ENCODE measurements around the gene TBCD. TPM values are rescaled to one million over a fixed set of nuclear protein-coding genes. Genes with fewer than 3 reads are reported as not detected.

TBCD gene
- total RNA-seq, 1 experiment from 2014 or later, result 29.6 TPM

DNA sequence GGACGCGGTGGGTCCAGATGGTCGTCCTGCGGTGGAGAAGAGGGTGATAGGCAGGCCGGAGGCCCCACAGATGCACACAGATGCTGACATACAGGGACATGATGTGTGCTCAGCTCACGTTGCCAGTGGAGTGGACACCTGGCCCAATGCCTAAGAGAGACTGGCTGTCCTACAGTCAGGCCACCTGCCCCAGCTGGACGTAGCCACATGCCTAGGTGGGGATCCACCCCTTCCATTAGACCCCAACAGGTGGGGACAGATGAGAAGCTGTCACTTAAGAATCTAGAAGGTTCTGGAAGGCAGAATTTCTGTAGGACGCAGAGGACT is 205.6 kb downstream of the TBCD start:
- no peak overlapping the region for H2AFZ ChIP-seq (ENCODE audit: low read length)
- no peak for ATAC-seq
- H3K79me2 ChIP-seq (ENCODE audit: low read length), result no peaks in the 10 kb centered on the region
- no peak overlapping the region for H3K9ac ChIP-seq (ENCODE audit: low read length)
- no peak overlapping the region for H3K27ac ChIP-seq (ENCODE audit: low read length)
- H3K4me2 ChIP-seq (ENCODE audit: low read length), result no peak overlapping the region
- no peaks in the 10 kb centered on the region for H3K9me2 ChIP-seq (replicated peaks; ENCODE audit: low read length)
- H3K36me3 ChIP-seq (ENCODE audit: low read depth, low read length), result no peaks in the 10 kb centered on the region
- ChIA-PET POLR2A (ENCODE audit: unreplicated experiment) (no interaction called here), CTCF (no interaction called here)
- H4K20me1 ChIP-seq (ENCODE audit: low read length), result no peaks in the 10 kb centered on the region
- H3K4me1 ChIP-seq (ENCODE audit: insufficient read depth, low read length), result peaks cover 5% of the 10 kb centered on the region; the same call in 1 of the 2 replicates
- no peaks in the 10 kb centered on the region for H3F3A ChIP-seq (ENCODE audit: low read length, unreplicated experiment)
- intact Hi-C loops (cut with micrococcal nuclease), result no loop called here
- H3K9me3 ChIP-seq (ENCODE audit: low read length), result no peaks in the 10 kb centered on the region
- no TSS peak for BruUV-seq (replicated peaks)
- DNase-seq, result no peak
- H3K4me3 ChIP-seq (ENCODE audit: low read length), result no peak overlapping the region
- no peak for TF ChIP-seq EZH2phosphoT487 (IDR thresholded peaks at IDR 0.05; ENCODE audit: borderline replicate concordance, low read length)
- TF ChIP-seq, protein P1, sequence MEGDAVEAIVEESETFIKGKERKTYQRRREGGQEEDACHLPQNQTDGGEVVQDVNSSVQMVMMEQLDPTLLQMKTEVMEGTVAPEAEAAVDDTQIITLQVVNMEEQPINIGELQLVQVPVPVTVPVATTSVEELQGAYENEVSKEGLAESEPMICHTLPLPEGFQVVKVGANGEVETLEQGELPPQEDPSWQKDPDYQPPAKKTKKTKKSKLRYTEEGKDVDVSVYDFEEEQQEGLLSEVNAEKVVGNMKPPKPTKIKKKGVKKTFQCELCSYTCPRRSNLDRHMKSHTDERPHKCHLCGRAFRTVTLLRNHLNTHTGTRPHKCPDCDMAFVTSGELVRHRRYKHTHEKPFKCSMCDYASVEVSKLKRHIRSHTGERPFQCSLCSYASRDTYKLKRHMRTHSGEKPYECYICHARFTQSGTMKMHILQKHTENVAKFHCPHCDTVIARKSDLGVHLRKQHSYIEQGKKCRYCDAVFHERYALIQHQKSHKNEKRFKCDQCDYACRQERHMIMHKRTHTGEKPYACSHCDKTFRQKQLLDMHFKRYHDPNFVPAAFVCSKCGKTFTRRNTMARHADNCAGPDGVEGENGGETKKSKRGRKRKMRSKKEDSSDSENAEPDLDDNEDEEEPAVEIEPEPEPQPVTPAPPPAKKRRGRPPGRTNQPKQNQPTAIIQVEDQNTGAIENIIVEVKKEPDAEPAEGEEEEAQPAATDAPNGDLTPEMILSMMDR (conservative IDR thresholded peaks at IDR 0.05; ENCODE audit: low read depth, low read length), result no peak
- TF ChIP-seq EZH2 (IDR thresholded peaks at IDR 0.05; ENCODE audit: low read length, unreplicated experiment), result no peak
- H3K27me3 ChIP-seq (ENCODE audit: low read length), result no peaks in the 10 kb centered on the region

DNA sequence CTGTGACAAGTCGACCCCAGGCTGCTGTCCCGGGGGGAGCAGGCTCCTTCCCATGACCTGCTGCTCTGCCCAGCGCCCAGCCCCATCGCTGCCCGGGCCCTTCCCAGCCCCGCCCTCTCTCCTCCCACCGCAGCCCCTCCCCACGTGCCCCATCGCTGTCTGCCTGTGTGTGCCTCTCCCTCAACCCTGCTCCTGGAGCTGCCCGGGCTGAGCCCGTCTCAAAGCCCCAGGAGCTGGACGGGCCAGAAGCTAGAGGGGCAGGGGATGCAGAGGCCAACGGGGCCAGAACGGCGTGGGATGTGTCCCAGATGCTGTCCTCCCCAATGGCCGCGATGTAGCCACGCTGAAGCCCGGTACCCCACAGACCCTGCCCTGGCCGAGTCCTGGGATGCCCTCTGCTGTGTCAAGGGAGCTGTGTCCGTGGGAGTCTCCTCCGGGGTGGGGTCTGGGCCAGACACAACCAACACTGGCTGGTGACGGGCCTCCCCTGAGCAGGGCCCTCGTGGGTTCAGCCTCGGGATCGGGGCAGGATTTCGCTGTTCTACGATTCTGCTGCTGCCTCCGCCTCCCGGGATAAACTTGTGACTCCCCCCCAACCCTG is 206.2 kb downstream of the TBCD start:
- BruUV-seq (replicated peaks), result no TSS peak
- CTCF ChIA-PET, result no interaction called here
- POLR2A ChIA-PET (ENCODE audit: unreplicated experiment), result no interaction called here

More for the DNA sequence above, 206.2 kb downstream of the TBCD start:
- no peak overlapping the region for H3K27ac ChIP-seq (ENCODE audit: low read length)
- H3F3A ChIP-seq (ENCODE audit: low read length, unreplicated experiment), result no peaks in the 10 kb centered on the region
- no peaks in the 10 kb centered on the region for H3K9me2 ChIP-seq (replicated peaks; ENCODE audit: low read length)
- H3K9me3 ChIP-seq (ENCODE audit: low read length), result no peaks in the 10 kb centered on the region
- no peaks in the 10 kb centered on the region for H3K36me3 ChIP-seq (ENCODE audit: low read depth, low read length)
- no peaks in the 10 kb centered on the region for H3K27me3 ChIP-seq (ENCODE audit: low read length)
- DNase-seq (no peak), ATAC-seq (no peak)
- no peak overlapping the region for H3K4me2 ChIP-seq (ENCODE audit: low read length)
- peaks cover 11% of the 10 kb centered on the region; the same call in 1 of the 2 replicates for H3K4me1 ChIP-seq (ENCODE audit: insufficient read depth, low read length)
- no peak overlapping the region for H2AFZ ChIP-seq (ENCODE audit: low read length)
- intact Hi-C loops (cut with micrococcal nuclease), result no loop called here
- H3K9ac ChIP-seq (ENCODE audit: low read length), result no peak overlapping the region
- TF ChIP-seq, protein P1 (conservative IDR thresholded peaks at IDR 0.05; ENCODE audit: low read depth, low read length), result no peak
- TF ChIP-seq EZH2phosphoT487 (IDR thresholded peaks at IDR 0.05; ENCODE audit: borderline replicate concordance, low read length), result no peak
- no peak for TF ChIP-seq EZH2 (IDR thresholded peaks at IDR 0.05; ENCODE audit: low read length, unreplicated experiment)
- no peaks in the 10 kb centered on the region for H4K20me1 ChIP-seq (ENCODE audit: low read length)
- no peaks in the 10 kb centered on the region for H3K79me2 ChIP-seq (ENCODE audit: low read length)
- H3K4me3 ChIP-seq (ENCODE audit: low read length), result no peak overlapping the region
